ENCODE data around the gene FGFBP1. TPM values are rescaled to one million over a fixed set of nuclear protein-coding genes. Genes with fewer than 3 reads are reported as not detected.

The FGFBP1 gene
- polyA plus RNA-seq, 1 experiment: not detected

DNA sequence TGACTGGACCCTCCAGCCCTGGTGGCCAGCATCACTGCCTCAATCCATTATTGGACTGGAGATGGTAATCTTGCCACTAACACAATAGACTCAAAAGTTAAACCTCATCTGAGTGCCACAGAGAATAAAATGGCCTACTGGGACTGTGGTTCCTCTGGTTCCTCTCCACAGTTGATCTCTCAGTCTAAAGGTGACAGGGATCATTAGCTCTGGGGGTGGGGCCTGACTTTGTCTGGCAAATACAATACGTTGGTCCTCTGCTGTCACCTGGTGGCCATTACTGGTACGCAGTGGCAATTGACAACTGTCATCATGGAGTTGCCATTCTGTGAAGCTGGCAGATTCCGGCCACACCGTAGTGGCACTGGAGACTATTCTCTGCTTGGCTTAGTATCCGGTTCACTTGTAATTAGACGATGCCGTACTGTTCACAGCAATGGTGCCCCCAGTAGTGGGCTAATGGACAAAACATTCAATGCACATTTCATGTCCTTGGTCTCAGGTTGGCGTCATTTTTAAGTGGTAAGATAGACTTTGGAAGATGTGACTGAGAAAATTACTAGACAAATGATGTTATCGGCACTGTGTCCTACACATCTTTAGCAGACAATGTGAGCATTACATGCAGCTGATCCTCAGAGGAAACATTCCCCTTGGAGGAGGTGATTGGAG is 17.8 kb upstream of the FGFBP1 start:
- peak; percentile 98 for TF ChIP-seq CTCF (IDR thresholded peaks at IDR 0.05; ENCODE audit: insufficient read depth, low read depth, low read length)
- no peak for DNase-seq (ENCODE audit: low read depth)
- Histone ChIP-seq H3K27me3 (ENCODE audit: control insufficient read depth, insufficient read depth, low read length) (peaks cover 3% of the 10 kb centered on the region), H3K4me3 (ENCODE audit: low read depth, low read length) (no peak overlapping the region), H3K36me3 (ENCODE audit: control insufficient read depth, insufficient read depth, low read length) (no peaks in the 10 kb centered on the region)
- CTCF ChIA-PET: interaction anchor here (0.6 to 4.6 kb wide), 48 partner anchors 8 to 485 kb away, joined by 3 to 192 read pairs (median 5); partner anchors contain the start of gene FGFBP1
- POLR2A ChIA-PET: no interaction called here

- DNase-seq (ENCODE audit: low read depth): no peak
Observed at GRCh38 chr4:15955670-15956069, 17.1 kb upstream of the FGFBP1 start.

GRCh38 chr4:15953625-15954024 is 15.1 kb upstream of the FGFBP1 start:
- Histone ChIP-seq H3K4me3 (ENCODE audit: low read depth, low read length) (no peak overlapping the region), H3K27me3 (ENCODE audit: control insufficient read depth, insufficient read depth, low read length) (peaks cover 3% of the 10 kb centered on the region), H3K36me3 (ENCODE audit: control insufficient read depth, insufficient read depth, low read length) (no peaks in the 10 kb centered on the region)
- no peak for DNase-seq (ENCODE audit: low read depth)
- CTCF ChIA-PET: interaction anchor here (0.6 to 4.6 kb wide), 10 partner anchors 9 to 473 kb away, joined by 3 to 50 read pairs (median 5); no protein-coding TSS in a partner anchor
- no peak for TF ChIP-seq CTCF (IDR thresholded peaks at IDR 0.05; ENCODE audit: insufficient read depth, low read depth, low read length)
- POLR2A ChIA-PET: no interaction called here

More at GRCh38 chr4:15955670-15956069, 17.1 kb upstream of the FGFBP1 start:
- ChIA-PET CTCF (interaction anchor here (0.6 to 4.6 kb wide), 44 partner anchors 9 to 485 kb away, joined by 3 to 192 read pairs (median 5); partner anchors contain the start of gene FGFBP1), POLR2A (no interaction called here)
- H3K4me3 ChIP-seq (ENCODE audit: low read depth, low read length): no peak overlapping the region
- TF ChIP-seq CTCF (IDR thresholded peaks at IDR 0.05; ENCODE audit: insufficient read depth, low read depth, low read length): peak; percentile 32; the same call in 1 of the 2 replicates
- H3K36me3 ChIP-seq (ENCODE audit: control insufficient read depth, insufficient read depth, low read length): no peaks in the 10 kb centered on the region
- peaks cover 3% of the 10 kb centered on the region for H3K27me3 ChIP-seq (ENCODE audit: control insufficient read depth, insufficient read depth, low read length)

DNA sequence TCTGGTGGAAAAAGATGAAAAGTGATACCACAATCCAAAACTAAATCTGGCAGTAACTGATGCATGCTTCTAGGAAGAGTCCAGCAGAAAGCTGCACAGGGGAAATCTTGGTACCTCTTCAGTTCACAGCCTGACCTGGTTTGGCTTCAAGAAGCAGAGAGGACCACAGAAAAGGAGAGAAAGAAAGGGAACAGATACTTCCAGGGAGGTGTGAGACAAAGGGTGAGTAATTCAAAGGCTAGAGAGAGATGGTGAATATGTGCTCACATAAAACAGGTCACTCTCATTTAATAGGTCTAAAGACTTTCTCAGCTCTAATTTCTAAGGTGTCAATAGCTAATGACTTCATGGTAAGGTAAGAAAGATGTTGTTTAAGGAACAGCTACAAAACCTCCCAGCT is 13.2 kb upstream of the FGFBP1 start:
- no peak for DNase-seq (ENCODE audit: low read depth)
- POLR2A ChIA-PET: no interaction called here
- no peak overlapping the region for H3K4me3 ChIP-seq (ENCODE audit: low read depth, low read length)
- peaks cover 5% of the 10 kb centered on the region for H3K27me3 ChIP-seq (ENCODE audit: control insufficient read depth, insufficient read depth, low read length)
- H3K36me3 ChIP-seq (ENCODE audit: control insufficient read depth, insufficient read depth, low read length): no peaks in the 10 kb centered on the region
- CTCF ChIA-PET: interaction anchor here (1.0 to 3.3 kb wide), 2 partner anchors 70 to 472 kb away, joined by 3 to 50 read pairs; no protein-coding TSS in a partner anchor
- TF ChIP-seq CTCF (IDR thresholded peaks at IDR 0.05; ENCODE audit: insufficient read depth, low read depth, low read length): no peak

DNA sequence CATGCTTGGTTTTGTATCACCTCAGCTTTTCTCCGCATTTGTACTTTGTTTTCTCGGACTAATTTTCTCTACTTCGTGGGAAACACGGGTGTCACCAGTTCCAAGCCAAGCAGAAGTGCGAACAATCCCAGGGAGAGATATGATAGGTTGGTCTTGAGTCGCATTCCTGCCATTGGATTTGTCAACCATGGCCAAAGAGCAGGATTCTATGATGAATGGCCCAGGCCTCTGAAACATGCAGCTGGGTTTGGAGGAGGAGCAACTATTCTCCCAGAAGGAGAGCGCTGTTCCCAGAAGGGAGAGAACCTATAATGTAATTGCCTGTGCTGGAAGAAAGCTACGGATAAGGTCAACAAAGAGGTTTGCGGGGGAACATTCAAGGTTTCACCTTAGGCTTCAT is 10.3 kb upstream of the FGFBP1 start:
- ChIA-PET CTCF (interaction anchor here (0.7 to 1.2 kb wide), 2 partner anchors 68 to 69 kb away, joined by 3 to 4 read pairs; no protein-coding TSS in a partner anchor), POLR2A (no interaction called here)
- Histone ChIP-seq H3K36me3 (ENCODE audit: control insufficient read depth, insufficient read depth, low read length) (no peaks in the 10 kb centered on the region), H3K4me3 (ENCODE audit: low read depth, low read length) (no peak overlapping the region), H3K27me3 (ENCODE audit: control insufficient read depth, insufficient read depth, low read length) (peaks cover 4% of the 10 kb centered on the region; the same call in 1 of the 2 replicates)
- no peak for DNase-seq (ENCODE audit: low read depth)
- no peak for TF ChIP-seq CTCF (IDR thresholded peaks at IDR 0.05; ENCODE audit: insufficient read depth, low read depth, low read length)

Data from BJ (cell line).